ENCODE data around the gene ZNF563.
"Not testable (repeated sequence)": the region's sequence is repeated elsewhere in the genome, so short reads cannot be mapped to it uniquely, and the experiment has no call there.

ZNF563 gene

GRCh38 chr19:12346896-12347295, 13.5 kb upstream of the ZNF563 start:
- no peak for FAIRE-seq
- TF ChIP-seq POLR2A (IDR thresholded peaks at IDR 0.05; ENCODE audit: low read depth, low read length) (no peak), TAF1 (IDR thresholded peaks at IDR 0.05; ENCODE audit: borderline replicate concordance, low read depth, low read length) (no peak), POLR2AphosphoS5 (IDR thresholded peaks at IDR 0.05; ENCODE audit: low read depth, low read length) (no peak)
- no peak for DNase-seq (ENCODE audit: insufficient read length)

- FAIRE-seq (no peak), DNase-seq (ENCODE audit: insufficient read length) (no peak)
- TF ChIP-seq POLR2AphosphoS5 (IDR thresholded peaks at IDR 0.05; ENCODE audit: low read depth, low read length): no peak
- no peak for TF ChIP-seq POLR2A (IDR thresholded peaks at IDR 0.05; ENCODE audit: low read depth, low read length)
- TF ChIP-seq TAF1 (IDR thresholded peaks at IDR 0.05; ENCODE audit: borderline replicate concordance, low read depth, low read length): no peak
These were observed 11.8 kb upstream of the ZNF563 start for GRCh38 chr19:12345197-12345596.

GRCh38 chr19:12331211-12331941, 2.1 kb downstream of the ZNF563 start:
- FAIRE-seq (peak; percentile 99), DNase-seq (ENCODE audit: insufficient read length) (peak; percentile 41)
- TF ChIP-seq POLR2AphosphoS5 (IDR thresholded peaks at IDR 0.05; ENCODE audit: low read depth, low read length): no peak
- TF ChIP-seq TAF1 (IDR thresholded peaks at IDR 0.05; ENCODE audit: borderline replicate concordance, low read depth, low read length): 0 out of 2 replicates have a peak, but pooled peaks have one; percentile 30

- FAIRE-seq (no peak), DNase-seq (ENCODE audit: insufficient read length) (no peak)
- no peak for TF ChIP-seq POLR2AphosphoS5 (IDR thresholded peaks at IDR 0.05; ENCODE audit: low read depth, low read length)
- TF ChIP-seq TAF1 (IDR thresholded peaks at IDR 0.05; ENCODE audit: borderline replicate concordance, low read depth, low read length): no peak
- TF ChIP-seq POLR2A (IDR thresholded peaks at IDR 0.05; ENCODE audit: low read depth, low read length): no peak
These were observed 3.1 kb downstream of the ZNF563 start for GRCh38 chr19:12330340-12330739.

- FAIRE-seq: no peak
- no peak for DNase-seq (ENCODE audit: insufficient read length)
- TF ChIP-seq TAF1 (IDR thresholded peaks at IDR 0.05; ENCODE audit: borderline replicate concordance, low read depth, low read length): no peak
These were observed 7.7 kb downstream of the ZNF563 start for GRCh38 chr19:12325690-12326089.

- TF ChIP-seq TAF1 (IDR thresholded peaks at IDR 0.05; ENCODE audit: borderline replicate concordance, low read depth, low read length) (no peak), POLR2A (IDR thresholded peaks at IDR 0.05; ENCODE audit: low read depth, low read length) (no peak), POLR2AphosphoS5 (IDR thresholded peaks at IDR 0.05; ENCODE audit: low read depth, low read length) (no peak)
- FAIRE-seq (no peak), DNase-seq (ENCODE audit: insufficient read length) (no peak)
These were observed 14.5 kb downstream of the ZNF563 start for GRCh38 chr19:12318782-12319413.

- TF ChIP-seq POLR2AphosphoS5 (IDR thresholded peaks at IDR 0.05; ENCODE audit: low read depth, low read length) (no peak), TAF1 (IDR thresholded peaks at IDR 0.05; ENCODE audit: borderline replicate concordance, low read depth, low read length) (no peak), POLR2A (IDR thresholded peaks at IDR 0.05; ENCODE audit: low read depth, low read length) (no peak)
- FAIRE-seq: no peak
- DNase-seq (ENCODE audit: insufficient read length): no peak
These were observed 18.9 kb downstream of the ZNF563 start for GRCh38 chr19:12314553-12314952.

- FAIRE-seq; DNase-seq (ENCODE audit: insufficient read length): not testable (repeated sequence)
These were observed 24.5 kb downstream of the ZNF563 start for GRCh38 chr19:12308891-12309290.

- DNase-seq (ENCODE audit: insufficient read length) (no peak), FAIRE-seq (no peak)
- TF ChIP-seq POLR2AphosphoS5 (IDR thresholded peaks at IDR 0.05; ENCODE audit: low read depth, low read length): no peak
- no peak for TF ChIP-seq TAF1 (IDR thresholded peaks at IDR 0.05; ENCODE audit: borderline replicate concordance, low read depth, low read length)
- TF ChIP-seq POLR2A (IDR thresholded peaks at IDR 0.05; ENCODE audit: low read depth, low read length): no peak
These were observed 38.2 kb downstream of the ZNF563 start for GRCh38 chr19:12295191-12295590.

GRCh38 chr19:12294249-12295158, 38.9 kb downstream of the ZNF563 start, which contains the start of gene ZNF44:
Gene ZNF44, minus strand, starts transcription at chr19:12294883. Its CDS starts 189 bp downstream, at chr19:12294694.
- peak; percentile 90 for FAIRE-seq
- DNase-seq (ENCODE audit: insufficient read length): peak; percentile 88
- TF ChIP-seq TAF1 (IDR thresholded peaks at IDR 0.05; ENCODE audit: borderline replicate concordance, low read depth, low read length): 0 out of 2 replicates have a peak, but pooled peaks have one; percentile 38
- TF ChIP-seq POLR2AphosphoS5 (IDR thresholded peaks at IDR 0.05; ENCODE audit: low read depth, low read length): 0 out of 2 replicates have a peak, but pooled peaks have one; percentile 27
- TF ChIP-seq POLR2A (IDR thresholded peaks at IDR 0.05; ENCODE audit: low read depth, low read length): peak; percentile 64

GRCh38 chr19:12293777-12294248, 39.6 kb downstream of the ZNF563 start:
- peak; percentile 50 for DNase-seq (ENCODE audit: insufficient read length)
- peak; percentile 64 for FAIRE-seq
- no peak; the same call in 1 of the 2 replicates for TF ChIP-seq POLR2AphosphoS5 (IDR thresholded peaks at IDR 0.05; ENCODE audit: low read depth, low read length)
- TF ChIP-seq POLR2A (IDR thresholded peaks at IDR 0.05; ENCODE audit: low read depth, low read length): no peak; the same call in 1 of the 2 replicates
- TF ChIP-seq TAF1 (IDR thresholded peaks at IDR 0.05; ENCODE audit: borderline replicate concordance, low read depth, low read length): no peak; the same call in 1 of the 2 replicates

All from GM12892 (cell line).